HEK293 (cell line): ENCODE data around the gene ADAM19.

Experiments used
- ZBTB20 ChIP-seq: fragments of 450-650 bp; formaldehyde crosslinking; IDR thresholded peaks from 2 replicates; pipeline ENCODE4 v1.5.1; 2016; ENCODE audit warnings: missing biosample characterization, missing genetic modification characterization
- ZEB2 ChIP-seq: fragments of 450-650 bp; formaldehyde crosslinking; IDR thresholded peaks from 2 replicates; pipeline ENCODE4 v1.5.1; 2016; ENCODE audit warnings: missing biosample characterization, missing genetic modification characterization
- ZNF239 ChIP-seq: fragments of 450-650 bp; formaldehyde crosslinking; IDR thresholded peaks from 2 replicates; pipeline ENCODE4 v1.5.1; 2016; ENCODE audit warnings: missing biosample characterization, missing genetic modification characterization
- ZNF274 ChIP-seq, 2 experiments: fragments of 200-500 bp in 1 of 2; fragments of 450-650 bp in 1 of 2; sonication (Bioruptor generic) in 1 of 2; formaldehyde crosslinking in 1 of 2; IDR thresholded peaks; 2 replicates each; pipeline versions ENCODE4 v1.5.1 to v1.6.1; 2014 to 2016; ENCODE audit warnings: borderline replicate concordance in 1 of 2, inconsistent platforms in 1 of 2, low read length in 1 of 2, missing biosample characterization in 1 of 2, missing genetic modification characterization in 1 of 2
- ZNF629 ChIP-seq: fragments of 450-650 bp; formaldehyde crosslinking; IDR thresholded peaks from 2 replicates; pipeline ENCODE4 v1.5.1; 2017; ENCODE audit warnings: missing biosample characterization, missing genetic modification characterization
- ZNF830 ChIP-seq: fragments of 450-650 bp; IDR thresholded peaks from 2 replicates; pipeline ENCODE4 v1.5.0; 2018; ENCODE audit warnings: missing biosample characterization, missing genetic modification characterization, low read depth, mild to moderate bottlenecking, moderate library complexity
- TF ChIP-seq, protein P1 (sequence below): fragments of 450-650 bp; IDR thresholded peaks from 2 replicates; pipeline ENCODE4 v1.5.1; 2018; ENCODE audit warnings: missing biosample characterization, missing genetic modification characterization
- TF ChIP-seq, protein P2 (sequence below): fragments of 450-650 bp; formaldehyde crosslinking; IDR thresholded peaks from 2 replicates; pipeline ENCODE4 v1.5.1; 2016; ENCODE audit warnings: missing biosample characterization, missing genetic modification characterization
- TF ChIP-seq, protein P3 (sequence below): fragments of 450-650 bp; formaldehyde crosslinking; IDR thresholded peaks from 2 replicates; pipeline ENCODE4 v1.5.1; 2016; ENCODE audit warnings: missing biosample characterization, missing genetic modification characterization
- TF ChIP-seq, protein P4 (sequence below): fragments of 450-650 bp; formaldehyde crosslinking; IDR thresholded peaks from 2 replicates; pipeline ENCODE4 v1.5.1; 2016; ENCODE audit warnings: missing biosample characterization, missing genetic modification characterization, low read depth
- TF ChIP-seq, protein P5 (sequence below): IDR thresholded peaks from 2 replicates; pipeline ENCODE4 v1.6.1; 2011; ENCODE audit warnings: mild to moderate bottlenecking, low read depth, low read length, borderline replicate concordance

DNA sequence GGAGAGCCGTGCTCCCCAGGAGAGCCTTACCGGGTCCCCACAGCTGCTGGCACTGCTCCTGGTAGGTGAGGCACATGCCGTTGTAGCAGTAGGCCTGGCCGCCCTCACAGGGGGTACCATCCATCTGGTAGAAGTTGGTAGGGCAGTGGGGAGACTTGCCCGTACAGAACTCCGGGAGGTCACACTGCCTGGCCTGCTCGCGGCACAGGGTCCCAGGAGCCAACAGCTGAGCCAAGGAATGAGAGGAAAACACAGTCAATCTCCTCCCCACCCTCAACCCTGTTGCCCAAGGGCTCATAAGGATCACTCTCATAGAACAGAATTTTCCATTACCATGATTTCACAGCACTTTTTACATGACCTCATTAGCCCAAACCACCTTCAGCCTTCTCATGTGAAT, 78.7 kb downstream of the ADAM19 start:
- TF ChIP-seq, protein P1, sequence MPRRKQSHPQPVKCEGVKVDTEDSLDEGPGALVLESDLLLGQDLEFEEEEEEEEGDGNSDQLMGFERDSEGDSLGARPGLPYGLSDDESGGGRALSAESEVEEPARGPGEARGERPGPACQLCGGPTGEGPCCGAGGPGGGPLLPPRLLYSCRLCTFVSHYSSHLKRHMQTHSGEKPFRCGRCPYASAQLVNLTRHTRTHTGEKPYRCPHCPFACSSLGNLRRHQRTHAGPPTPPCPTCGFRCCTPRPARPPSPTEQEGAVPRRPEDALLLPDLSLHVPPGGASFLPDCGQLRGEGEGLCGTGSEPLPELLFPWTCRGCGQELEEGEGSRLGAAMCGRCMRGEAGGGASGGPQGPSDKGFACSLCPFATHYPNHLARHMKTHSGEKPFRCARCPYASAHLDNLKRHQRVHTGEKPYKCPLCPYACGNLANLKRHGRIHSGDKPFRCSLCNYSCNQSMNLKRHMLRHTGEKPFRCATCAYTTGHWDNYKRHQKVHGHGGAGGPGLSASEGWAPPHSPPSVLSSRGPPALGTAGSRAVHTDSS (tag by site-specific recombination): no peak
- TF ChIP-seq, protein P2, sequence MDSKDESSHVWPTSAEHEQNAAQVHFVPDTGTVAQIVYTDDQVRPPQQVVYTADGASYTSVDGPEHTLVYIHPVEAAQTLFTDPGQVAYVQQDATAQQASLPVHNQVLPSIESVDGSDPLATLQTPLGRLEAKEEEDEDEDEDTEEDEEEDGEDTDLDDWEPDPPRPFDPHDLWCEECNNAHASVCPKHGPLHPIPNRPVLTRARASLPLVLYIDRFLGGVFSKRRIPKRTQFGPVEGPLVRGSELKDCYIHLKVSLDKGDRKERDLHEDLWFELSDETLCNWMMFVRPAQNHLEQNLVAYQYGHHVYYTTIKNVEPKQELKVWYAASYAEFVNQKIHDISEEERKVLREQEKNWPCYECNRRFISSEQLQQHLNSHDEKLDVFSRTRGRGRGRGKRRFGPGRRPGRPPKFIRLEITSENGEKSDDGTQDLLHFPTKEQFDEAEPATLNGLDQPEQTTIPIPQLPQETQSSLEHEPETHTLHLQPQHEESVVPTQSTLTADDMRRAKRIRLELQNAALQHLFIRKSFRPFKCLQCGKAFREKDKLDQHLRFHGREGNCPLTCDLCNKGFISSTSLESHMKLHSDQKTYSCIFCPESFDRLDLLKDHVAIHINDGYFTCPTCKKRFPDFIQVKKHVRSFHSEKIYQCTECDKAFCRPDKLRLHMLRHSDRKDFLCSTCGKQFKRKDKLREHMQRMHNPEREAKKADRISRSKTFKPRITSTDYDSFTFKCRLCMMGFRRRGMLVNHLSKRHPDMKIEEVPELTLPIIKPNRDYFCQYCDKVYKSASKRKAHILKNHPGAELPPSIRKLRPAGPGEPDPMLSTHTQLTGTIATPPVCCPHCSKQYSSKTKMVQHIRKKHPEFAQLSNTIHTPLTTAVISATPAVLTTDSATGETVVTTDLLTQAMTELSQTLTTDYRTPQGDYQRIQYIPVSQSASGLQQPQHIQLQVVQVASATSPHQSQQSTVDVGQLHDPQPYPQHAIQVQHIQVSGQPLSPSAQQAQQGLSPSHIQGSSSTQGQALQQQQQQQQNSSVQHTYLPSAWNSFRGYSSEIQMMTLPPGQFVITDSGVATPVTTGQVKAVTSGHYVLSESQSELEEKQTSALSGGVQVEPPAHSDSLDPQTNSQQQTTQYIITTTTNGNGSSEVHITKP: no peak
- TF ChIP-seq ZNF274 (IDR thresholded peaks at IDR 0.05; ENCODE audit: low read length): no peak
- TF ChIP-seq ZNF274 (tag by site-specific recombination; IDR thresholded peaks at IDR 0.05; ENCODE audit: borderline replicate concordance): no peak
- TF ChIP-seq, protein P3, sequence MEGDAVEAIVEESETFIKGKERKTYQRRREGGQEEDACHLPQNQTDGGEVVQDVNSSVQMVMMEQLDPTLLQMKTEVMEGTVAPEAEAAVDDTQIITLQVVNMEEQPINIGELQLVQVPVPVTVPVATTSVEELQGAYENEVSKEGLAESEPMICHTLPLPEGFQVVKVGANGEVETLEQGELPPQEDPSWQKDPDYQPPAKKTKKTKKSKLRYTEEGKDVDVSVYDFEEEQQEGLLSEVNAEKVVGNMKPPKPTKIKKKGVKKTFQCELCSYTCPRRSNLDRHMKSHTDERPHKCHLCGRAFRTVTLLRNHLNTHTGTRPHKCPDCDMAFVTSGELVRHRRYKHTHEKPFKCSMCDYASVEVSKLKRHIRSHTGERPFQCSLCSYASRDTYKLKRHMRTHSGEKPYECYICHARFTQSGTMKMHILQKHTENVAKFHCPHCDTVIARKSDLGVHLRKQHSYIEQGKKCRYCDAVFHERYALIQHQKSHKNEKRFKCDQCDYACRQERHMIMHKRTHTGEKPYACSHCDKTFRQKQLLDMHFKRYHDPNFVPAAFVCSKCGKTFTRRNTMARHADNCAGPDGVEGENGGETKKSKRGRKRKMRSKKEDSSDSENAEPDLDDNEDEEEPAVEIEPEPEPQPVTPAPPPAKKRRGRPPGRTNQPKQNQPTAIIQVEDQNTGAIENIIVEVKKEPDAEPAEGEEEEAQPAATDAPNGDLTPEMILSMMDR (tag by site-specific recombination): no peak
- TF ChIP-seq, protein P4, sequence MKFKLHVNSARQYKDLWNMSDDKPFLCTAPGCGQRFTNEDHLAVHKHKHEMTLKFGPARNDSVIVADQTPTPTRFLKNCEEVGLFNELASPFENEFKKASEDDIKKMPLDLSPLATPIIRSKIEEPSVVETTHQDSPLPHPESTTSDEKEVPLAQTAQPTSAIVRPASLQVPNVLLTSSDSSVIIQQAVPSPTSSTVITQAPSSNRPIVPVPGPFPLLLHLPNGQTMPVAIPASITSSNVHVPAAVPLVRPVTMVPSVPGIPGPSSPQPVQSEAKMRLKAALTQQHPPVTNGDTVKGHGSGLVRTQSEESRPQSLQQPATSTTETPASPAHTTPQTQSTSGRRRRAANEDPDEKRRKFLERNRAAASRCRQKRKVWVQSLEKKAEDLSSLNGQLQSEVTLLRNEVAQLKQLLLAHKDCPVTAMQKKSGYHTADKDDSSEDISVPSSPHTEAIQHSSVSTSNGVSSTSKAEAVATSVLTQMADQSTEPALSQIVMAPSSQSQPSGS (tag by site-specific recombination): no peak
- no peak for TF ChIP-seq ZNF239 (tag by site-specific recombination)
- TF ChIP-seq ZNF830 (tag by site-specific recombination): no peak
- TF ChIP-seq, protein P5, sequence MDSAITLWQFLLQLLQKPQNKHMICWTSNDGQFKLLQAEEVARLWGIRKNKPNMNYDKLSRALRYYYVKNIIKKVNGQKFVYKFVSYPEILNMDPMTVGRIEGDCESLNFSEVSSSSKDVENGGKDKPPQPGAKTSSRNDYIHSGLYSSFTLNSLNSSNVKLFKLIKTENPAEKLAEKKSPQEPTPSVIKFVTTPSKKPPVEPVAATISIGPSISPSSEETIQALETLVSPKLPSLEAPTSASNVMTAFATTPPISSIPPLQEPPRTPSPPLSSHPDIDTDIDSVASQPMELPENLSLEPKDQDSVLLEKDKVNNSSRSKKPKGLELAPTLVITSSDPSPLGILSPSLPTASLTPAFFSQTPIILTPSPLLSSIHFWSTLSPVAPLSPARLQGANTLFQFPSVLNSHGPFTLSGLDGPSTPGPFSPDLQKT: no peak
- no peak for TF ChIP-seq ZBTB20 (tag by site-specific recombination)
- no peak for TF ChIP-seq ZNF629 (tag by site-specific recombination)
- no peak for TF ChIP-seq ZEB2
